Measurements from ENCODE around the gene TMEM9. TPM values are rescaled to one million over a fixed set of nuclear protein-coding genes. Genes with fewer than 3 reads are reported as not detected.
A peak's percentile ranks its signal among the peaks of the same experiment; 100 is the strongest.
"Not testable (repeated sequence)": the region's sequence is repeated elsewhere in the genome, so short reads cannot be mapped to it uniquely, and the experiment has no call there.

TMEM9 gene
- total RNA-seq, 1 donor from 2014 or later = 20.5 TPM

GRCh38 chr1:201176940-201177339, 22.7 kb upstream of the TMEM9 start:
- DNase-seq (no peak), ATAC-seq (no peak)
- intact Hi-C loops (cut with micrococcal nuclease) = no loop called here

GRCh38 chr1:201175820-201176500, 21.7 kb upstream of the TMEM9 start:
- intact Hi-C loops (cut with micrococcal nuclease) = no loop called here
- DNase-seq (no peak), ATAC-seq (no peak)

- ATAC-seq (no peak), DNase-seq (no peak)
- intact Hi-C loops (cut with micrococcal nuclease) = no loop called here
Measured at GRCh38 chr1:201173736-201174135, 19.5 kb upstream of the TMEM9 start.

DNA sequence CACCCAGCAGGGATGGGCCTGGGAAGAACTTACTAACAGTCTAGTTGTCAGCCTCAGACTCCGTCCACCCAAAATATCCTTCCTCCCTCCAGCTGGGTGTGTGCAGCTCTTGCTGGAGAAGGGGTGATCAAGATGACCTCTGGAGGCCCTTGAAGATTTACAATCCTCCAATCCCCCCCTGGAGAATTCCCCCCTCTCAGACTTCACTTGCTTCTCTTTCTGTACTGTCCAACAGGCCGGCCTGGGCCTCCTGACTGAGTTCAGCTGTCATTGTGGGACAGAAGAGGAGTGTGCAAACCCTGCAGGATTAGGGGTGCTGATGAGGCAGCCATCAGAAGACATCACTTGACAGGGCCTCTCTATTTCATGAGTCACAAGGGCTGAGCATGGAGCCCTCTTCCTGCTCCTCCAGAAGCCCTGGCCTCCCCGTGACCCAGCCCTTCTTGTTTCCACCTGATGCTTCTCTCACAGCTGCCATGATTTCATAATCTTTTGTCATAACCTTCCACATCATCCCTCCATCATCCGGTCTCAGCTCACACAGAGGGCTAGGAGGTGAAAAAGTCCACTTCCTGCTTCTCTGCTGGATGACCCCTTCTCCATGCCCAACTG, 18.8 kb upstream of the TMEM9 start:
- ATAC-seq (no peak), DNase-seq (no peak)
- intact Hi-C loops (cut with micrococcal nuclease) = no loop called here

- DNase-seq (no peak), ATAC-seq (no peak)
- intact Hi-C loops (cut with micrococcal nuclease) = no loop called here
Measured at GRCh38 chr1:201172326-201172725, 18.1 kb upstream of the TMEM9 start.

DNA sequence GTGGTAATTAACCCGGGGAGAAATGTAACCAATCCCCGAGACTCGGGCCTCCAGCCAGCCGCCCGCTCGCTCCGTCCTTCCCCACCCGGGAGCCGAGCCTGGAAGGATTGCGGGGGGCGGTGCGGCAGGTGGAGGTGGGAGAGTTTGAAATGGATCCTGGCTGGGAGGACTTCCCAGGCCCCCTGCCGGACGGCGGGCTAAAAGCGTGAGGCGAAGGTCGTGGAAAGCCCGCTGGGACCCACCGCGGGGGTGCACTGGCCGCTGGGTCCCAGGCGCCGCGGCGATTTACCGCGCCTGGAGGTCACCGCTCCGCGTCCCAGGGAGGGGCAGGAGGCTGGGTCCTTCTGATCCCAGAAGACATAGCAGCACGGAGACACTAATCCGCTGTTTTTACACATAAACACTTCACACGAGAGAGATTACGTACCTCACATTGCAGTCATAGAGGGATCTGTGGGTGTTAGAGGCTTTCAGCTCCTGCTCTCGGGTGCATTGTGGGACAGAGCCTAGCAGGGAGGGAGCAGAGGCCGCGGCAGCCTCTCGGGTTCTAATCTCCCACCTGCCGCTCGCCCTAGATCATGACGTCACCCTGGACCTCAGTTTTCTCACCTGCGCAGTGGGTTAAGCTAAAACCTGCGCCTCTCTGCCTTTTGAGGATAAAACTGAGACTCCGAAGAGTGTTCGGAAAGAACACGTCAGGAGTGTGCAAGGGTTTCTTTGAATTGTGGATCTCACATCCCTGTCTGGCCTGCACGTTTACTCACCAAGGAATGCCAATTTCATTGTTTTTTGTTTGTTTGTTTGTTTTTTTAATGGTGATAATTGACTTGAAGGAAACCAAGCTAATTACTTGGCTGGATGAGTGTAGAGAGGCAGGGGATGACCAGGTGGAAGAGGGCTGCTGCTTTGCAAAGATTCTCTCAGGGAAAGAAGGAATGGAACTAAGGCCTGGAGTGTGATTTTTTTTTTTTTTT, 17.1 kb upstream of the TMEM9 start:
- intact Hi-C loops (cut with micrococcal nuclease) = no loop called here
- peak; percentile 70 for DNase-seq
- ATAC-seq = peak; percentile 58

- ATAC-seq (peak; percentile 98), DNase-seq (peak; percentile 96)
- intact Hi-C loops (cut with micrococcal nuclease) = no loop called here
Measured at GRCh38 chr1:201170533-201171062, 16.3 kb upstream of the TMEM9 start.

DNA sequence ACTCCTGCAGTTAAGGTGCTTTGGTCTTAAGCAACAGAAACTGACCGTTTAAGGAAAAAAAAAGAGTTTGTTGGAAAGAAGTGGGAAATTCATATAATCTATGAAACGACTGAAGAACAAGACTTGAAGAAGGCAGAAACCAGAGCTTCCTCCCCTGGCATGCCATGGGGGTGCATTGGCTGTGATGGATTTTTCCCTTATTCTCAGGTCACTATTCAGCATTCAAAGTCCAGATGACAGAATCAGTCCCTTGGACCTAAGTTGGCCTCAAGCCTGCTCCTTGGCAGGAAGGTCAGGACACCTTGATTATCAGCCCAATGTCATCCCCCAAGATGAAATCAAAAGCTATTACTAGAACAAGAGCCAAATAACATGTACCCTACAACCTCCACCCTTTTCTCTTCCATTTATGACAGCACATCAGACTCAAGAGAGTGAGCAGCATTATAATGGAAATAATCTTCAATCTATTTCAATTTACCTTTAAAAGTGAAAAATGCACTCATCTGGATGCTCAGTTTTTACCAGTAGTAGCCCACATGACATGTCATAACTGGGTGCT, 15.8 kb upstream of the TMEM9 start:
- intact Hi-C loops (cut with micrococcal nuclease) = no loop called here
- ATAC-seq = no peak
- DNase-seq = no peak

DNA sequence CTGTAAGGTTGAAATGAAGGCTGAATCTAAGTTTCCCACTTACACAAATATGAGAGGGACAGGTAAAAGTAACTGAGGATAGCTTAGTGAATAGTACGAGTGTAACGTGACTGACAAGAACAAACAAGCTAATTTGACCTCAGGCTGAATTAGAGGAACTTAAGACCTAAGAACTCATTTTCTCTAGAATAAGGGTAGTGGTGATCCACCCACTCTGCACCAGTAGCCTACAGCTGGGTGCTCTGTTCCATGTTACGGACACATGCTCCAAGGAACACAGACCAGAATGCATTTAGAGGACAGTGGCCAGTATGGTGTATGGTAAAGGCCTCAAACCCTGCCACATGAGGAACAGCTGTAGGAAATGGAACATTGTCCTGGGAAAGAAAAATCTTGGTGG, 14.9 kb upstream of the TMEM9 start:
- ATAC-seq = no peak
- intact Hi-C loops (cut with micrococcal nuclease) = no loop called here
- DNase-seq = no peak

- DNase-seq (no peak), ATAC-seq (no peak)
- intact Hi-C loops (cut with micrococcal nuclease) = no loop called here
Measured at GRCh38 chr1:201167041-201167991, 13.0 kb upstream of the TMEM9 start.

GRCh38 chr1:201164645-201165044, 10.4 kb upstream of the TMEM9 start:
- no peak for ATAC-seq
- DNase-seq = no peak
- intact Hi-C loops (cut with micrococcal nuclease) = no loop called here

DNA sequence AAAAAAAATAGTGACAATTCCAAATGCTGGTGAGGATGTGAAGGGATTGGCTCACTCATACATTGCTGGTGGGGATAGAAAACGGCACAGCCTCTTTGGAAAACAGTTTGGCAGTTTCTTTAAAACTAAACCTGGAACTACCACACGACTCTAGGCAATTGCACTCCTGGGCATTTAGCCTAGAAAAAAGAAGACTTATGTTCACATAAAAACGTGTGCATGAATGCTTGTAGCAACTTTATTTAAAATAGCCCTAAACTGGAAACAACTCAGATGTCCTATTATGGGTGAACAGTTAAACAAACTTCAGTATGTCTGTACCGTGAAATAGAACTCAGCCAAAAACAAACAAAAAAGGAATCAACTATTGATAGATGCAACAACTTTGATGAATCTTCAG, 9.4 kb upstream of the TMEM9 start:
- no peak for DNase-seq
- intact Hi-C loops (cut with micrococcal nuclease) = no loop called here
- ATAC-seq = no peak

DNA sequence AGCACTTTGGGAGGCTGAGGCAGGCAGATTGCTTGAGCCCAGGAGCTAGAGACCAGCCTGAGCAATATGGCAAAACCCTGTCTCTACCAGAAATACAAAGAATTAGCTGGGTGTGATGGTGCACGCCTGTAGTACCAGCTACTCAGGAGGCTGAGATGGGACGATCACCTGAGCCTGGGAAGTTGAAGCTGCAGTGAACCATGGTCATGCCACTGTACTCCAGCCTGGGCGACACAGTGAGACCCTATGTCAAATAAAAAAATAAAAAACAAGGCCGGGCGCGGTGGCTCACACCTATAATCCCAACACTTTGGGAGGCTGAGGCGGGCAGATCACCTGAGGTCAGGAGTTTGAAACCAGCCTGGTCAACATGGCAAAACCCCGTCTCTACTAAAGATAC, 8.8 kb upstream of the TMEM9 start:
- ATAC-seq; intact Hi-C loops (cut with micrococcal nuclease); DNase-seq: not testable (repeated sequence)

DNA sequence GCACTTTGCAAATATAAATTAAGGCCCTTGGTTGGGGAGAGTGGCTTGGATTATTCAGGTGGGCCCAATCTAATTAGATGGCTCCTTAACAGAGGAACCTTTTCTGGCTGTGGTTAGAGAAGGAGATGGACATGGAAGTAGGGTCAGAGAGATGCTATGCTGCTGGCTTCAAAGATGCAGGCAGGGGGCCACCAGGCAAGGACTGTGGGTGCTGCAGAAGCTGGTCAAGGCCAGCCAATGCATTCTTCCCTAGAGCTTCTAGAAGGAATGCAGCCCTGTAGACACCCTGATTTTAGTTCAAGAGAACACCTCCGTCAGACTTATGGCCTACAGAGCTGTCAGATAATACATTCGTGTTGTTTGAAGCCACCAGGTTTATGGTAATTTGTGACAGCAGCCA, 3.7 kb upstream of the TMEM9 start:
- intact Hi-C loops (cut with micrococcal nuclease) = no loop called here
- no peak for ATAC-seq
- DNase-seq = no peak

- DNase-seq = no peak
- ATAC-seq = no peak
- intact Hi-C loops (cut with micrococcal nuclease) = no loop called here
Measured at GRCh38 chr1:201156819-201157218, 2.5 kb upstream of the TMEM9 start.

- intact Hi-C loops (cut with micrococcal nuclease) = no loop called here
- ATAC-seq = no peak
- no peak for DNase-seq
Measured at GRCh38 chr1:201156346-201156745, 2.1 kb upstream of the TMEM9 start.

DNA sequence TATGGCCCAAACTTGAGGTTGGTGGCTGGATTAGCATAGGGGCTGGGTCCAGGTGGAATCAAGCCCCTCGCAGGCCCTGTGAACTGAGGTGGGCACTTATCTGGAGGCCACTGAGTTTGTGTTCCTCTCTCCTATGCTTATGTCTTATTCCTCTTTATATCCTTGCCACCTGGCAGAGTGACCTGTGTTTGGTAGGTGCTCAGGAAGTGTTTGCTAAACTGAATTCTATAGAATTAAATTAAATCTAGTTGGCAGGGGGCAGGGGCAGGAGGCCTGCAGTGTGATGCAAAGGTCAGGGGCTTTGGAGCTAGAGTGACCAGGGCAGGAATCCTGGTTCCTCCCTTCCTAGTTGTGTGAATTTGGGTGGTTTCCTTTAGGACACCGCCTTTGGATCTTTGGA, 1.1 kb upstream of the TMEM9 start:
- DNase-seq (no peak), ATAC-seq (no peak)
- intact Hi-C loops (cut with micrococcal nuclease) = no loop called here

All from left ventricle myocardium superior (tissue), 1 donor.